WTC11 (cell line): ENCODE measurements around the gene VAT1.

Source experiments
- CREB1 ChIP-seq: sonication (generic); formaldehyde crosslinking; IDR thresholded peaks from 2 replicates; pipeline ENCODE4 v1.8.0; 2023; ENCODE audit warnings: mild to moderate bottlenecking, missing genetic modification reagents
- RORB ChIP-seq: fragments of 250-450 bp; sonication (Bioruptor Pico); IDR thresholded peaks from 2 replicates; pipeline ENCODE4 v1.9.0; 2021; ENCODE audit warnings: mild to moderate bottlenecking
- TF ChIP-seq, protein P1 (sequence below): fragments of 200-600 bp; IDR thresholded peaks from 2 replicates; pipeline ENCODE4 v1.8.0; 2022; ENCODE audit warnings: antibody characterized with exemption
- TF ChIP-seq, protein P2 (sequence below): sonication (generic); formaldehyde crosslinking; IDR thresholded peaks from 2 replicates; pipeline ENCODE4 v1.8.0; 2022; ENCODE audit warnings: mild to moderate bottlenecking, missing genetic modification reagents

- TF ChIP-seq RORB (CRISPR knock-in tag) (no peak), CREB1 (CRISPR knock-in tag) (no peak)
- TF ChIP-seq, protein P1, sequence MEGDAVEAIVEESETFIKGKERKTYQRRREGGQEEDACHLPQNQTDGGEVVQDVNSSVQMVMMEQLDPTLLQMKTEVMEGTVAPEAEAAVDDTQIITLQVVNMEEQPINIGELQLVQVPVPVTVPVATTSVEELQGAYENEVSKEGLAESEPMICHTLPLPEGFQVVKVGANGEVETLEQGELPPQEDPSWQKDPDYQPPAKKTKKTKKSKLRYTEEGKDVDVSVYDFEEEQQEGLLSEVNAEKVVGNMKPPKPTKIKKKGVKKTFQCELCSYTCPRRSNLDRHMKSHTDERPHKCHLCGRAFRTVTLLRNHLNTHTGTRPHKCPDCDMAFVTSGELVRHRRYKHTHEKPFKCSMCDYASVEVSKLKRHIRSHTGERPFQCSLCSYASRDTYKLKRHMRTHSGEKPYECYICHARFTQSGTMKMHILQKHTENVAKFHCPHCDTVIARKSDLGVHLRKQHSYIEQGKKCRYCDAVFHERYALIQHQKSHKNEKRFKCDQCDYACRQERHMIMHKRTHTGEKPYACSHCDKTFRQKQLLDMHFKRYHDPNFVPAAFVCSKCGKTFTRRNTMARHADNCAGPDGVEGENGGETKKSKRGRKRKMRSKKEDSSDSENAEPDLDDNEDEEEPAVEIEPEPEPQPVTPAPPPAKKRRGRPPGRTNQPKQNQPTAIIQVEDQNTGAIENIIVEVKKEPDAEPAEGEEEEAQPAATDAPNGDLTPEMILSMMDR = no peak
- TF ChIP-seq, protein P2, sequence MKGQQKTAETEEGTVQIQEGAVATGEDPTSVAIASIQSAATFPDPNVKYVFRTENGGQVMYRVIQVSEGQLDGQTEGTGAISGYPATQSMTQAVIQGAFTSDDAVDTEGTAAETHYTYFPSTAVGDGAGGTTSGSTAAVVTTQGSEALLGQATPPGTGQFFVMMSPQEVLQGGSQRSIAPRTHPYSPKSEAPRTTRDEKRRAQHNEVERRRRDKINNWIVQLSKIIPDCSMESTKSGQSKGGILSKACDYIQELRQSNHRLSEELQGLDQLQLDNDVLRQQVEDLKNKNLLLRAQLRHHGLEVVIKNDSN (CRISPR knock-in tag) = peak; percentile 7; the same call in 1 of the 2 replicates
Measured at GRCh38 chr17:43021741-43022512, at the start of gene VAT1.
